Gastroesophageal sphincter (tissue), 4 donors: ENCODE results near the gene SMOC1. TPM values are rescaled to one million over a fixed set of nuclear protein-coding genes. Genes with fewer than 3 reads are reported as not detected.

Experiments used
- ATAC-seq: fragments of 150-250 bp; one replicate; pipeline ENCODE4 v1.9.1; 2016; ENCODE audit warnings: mild to moderate bottlenecking, moderate library complexity
- H3K27ac ChIP-seq, 4 donors: fragments of 200-600 bp; sonication (generic) in 3 of 4; 1 replicate in 3 of 4; 2 replicates in 1 of 4; pipeline ENCODE4 v1.5.1; 2016 to 2019
- H3K27me3 ChIP-seq: fragments of 200-600 bp; sonication (generic); one replicate; pipeline ENCODE4 v1.5.1; 2019
- H3K36me3 ChIP-seq, 2 donors: fragments of 200-600 bp; sonication (generic); one replicate each; pipeline ENCODE4 v1.5.1; 2019; ENCODE audit warnings: control low read depth in 1 of 2
- H3K4me1 ChIP-seq, 3 donors: fragments of 200-600 bp; sonication (generic); 1 replicate in 2 of 3; 2 replicates in 1 of 3; pipeline ENCODE4 v1.5.1; 2016 to 2019; ENCODE audit warnings: control low read depth in 2 of 3
- H3K4me3 ChIP-seq, 2 donors: fragments of 200-600 bp; sonication (generic); one replicate each; pipeline ENCODE4 v1.5.1; 2019; ENCODE audit warnings: mild to moderate bottlenecking in 1 of 2, moderate library complexity in 1 of 2
- H3K9me3 ChIP-seq, 3 donors: fragments of 200-600 bp; sonication (generic); one replicate each; pipeline ENCODE4 v1.5.1; 2017 to 2019; ENCODE audit warnings: control low read depth in 2 of 3
- EP300 ChIP-seq: sonication (generic); formaldehyde crosslinking; IDR thresholded peaks from one replicate; pipeline ENCODE4 v1.6.1; 2017; ENCODE audit warnings: antibody characterized with exemption, mild to moderate bottlenecking
- POLR2A ChIP-seq, 2 donors: fragments of 450-650 bp; IDR thresholded peaks; one replicate each; pipeline ENCODE4 v1.6.1; 2017; ENCODE audit warnings: antibody characterized with exemption in 2 of 2, mild to moderate bottlenecking in 2 of 2, moderate library complexity in 1 of 2
- POLR2AphosphoS5 ChIP-seq: sonication (generic); formaldehyde crosslinking; IDR thresholded peaks from one replicate; pipeline ENCODE4 v1.6.1; 2017; ENCODE audit warnings: antibody characterized with exemption
- WGBS, 2 donors: methylation state at CpG; one replicate each; pipeline ENCODE4 v1.1.5; 2018; ENCODE audit warnings: low coverage in 1 of 2; 5-methylcytosine and 5-hydroxymethylcytosine counted together
- total RNA-seq, 4 donors: library from RNA; depleted of rRNA; stranded (reverse); fragments of >200 nt; gene quantifications; one replicate each; pipeline ENCODE4 v1.1.0, GENCODE V29; 2016
- TF ChIP-seq, protein P1 (sequence below), 4 experiments: fragments of 200-600 bp in 2 of 4; fragments of 450-650 bp in 2 of 4; sonication (generic) in 1 of 4; IDR thresholded peaks; one replicate each; pipeline ENCODE4 v1.5.1; 2017 to 2019; ENCODE audit warnings: antibody characterized with exemption in 4 of 4, mild to moderate bottlenecking in 2 of 4, moderate library complexity in 2 of 4

The SMOC1 gene
- total RNA-seq, 4 donors from 2014 or later: 0.19 to 11.8 (median 0.31) TPM; not detected in 1

DNA sequence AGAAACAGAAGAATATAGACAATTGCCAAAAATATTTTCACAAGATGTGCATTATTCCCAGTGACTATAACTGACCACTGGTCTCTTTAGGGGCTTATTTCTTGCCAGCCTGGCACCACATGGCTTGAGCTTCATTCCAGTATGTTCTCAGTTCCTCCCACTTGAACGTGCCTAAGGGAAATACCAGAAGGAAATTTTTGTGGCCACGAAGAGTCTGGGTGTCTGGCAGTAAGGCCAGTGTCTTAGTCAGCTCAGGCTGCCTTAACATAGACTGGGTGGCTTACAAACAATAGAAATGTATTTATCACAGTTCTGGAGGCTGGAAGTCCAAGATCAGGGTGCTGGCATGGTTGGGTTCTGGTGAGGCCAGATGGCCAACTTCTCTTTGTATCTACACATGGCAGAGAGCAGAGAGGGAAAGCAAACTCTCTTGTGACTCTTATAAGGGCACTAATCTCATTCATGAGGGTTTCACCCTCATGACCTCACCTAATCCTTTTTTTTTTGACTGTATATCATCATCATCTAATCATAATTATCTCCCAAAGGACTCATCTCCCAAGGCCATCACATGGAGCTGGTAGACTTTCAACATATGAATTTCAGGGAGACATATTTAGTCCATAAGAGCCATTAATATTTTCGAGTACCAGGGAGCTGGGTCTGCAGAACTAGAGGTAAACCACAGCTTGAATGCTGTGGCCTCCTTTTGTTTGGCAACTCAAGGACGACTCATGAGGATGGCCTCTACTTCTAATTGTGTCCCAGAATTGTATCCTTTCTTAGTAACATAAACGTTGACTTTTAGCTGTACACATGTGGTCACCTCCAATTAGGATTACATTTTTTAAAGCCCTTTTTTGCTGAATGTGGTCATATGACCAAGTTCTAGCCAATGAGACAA lies 5.1 kb upstream of the SMOC1 start:
- Histone ChIP-seq H3K27ac (no peak overlapping the region), H3K9me3 (peaks cover 0 to 11% (median 0%) of the 10 kb centered on the region in 3 donors), H3K36me3 (no peaks in the 10 kb centered on the region), H3K4me3 (no peak overlapping the region), H3K4me1 (peaks cover 0 to 3% (median 0%) of the 10 kb centered on the region in 3 donors), H3K27me3 (peaks cover 20% of the 10 kb centered on the region)
- no peak for ATAC-seq
- TF ChIP-seq POLR2A (IDR thresholded peaks at IDR 0.05): no peak
- TF ChIP-seq EP300: no peak
- TF ChIP-seq, protein P1, sequence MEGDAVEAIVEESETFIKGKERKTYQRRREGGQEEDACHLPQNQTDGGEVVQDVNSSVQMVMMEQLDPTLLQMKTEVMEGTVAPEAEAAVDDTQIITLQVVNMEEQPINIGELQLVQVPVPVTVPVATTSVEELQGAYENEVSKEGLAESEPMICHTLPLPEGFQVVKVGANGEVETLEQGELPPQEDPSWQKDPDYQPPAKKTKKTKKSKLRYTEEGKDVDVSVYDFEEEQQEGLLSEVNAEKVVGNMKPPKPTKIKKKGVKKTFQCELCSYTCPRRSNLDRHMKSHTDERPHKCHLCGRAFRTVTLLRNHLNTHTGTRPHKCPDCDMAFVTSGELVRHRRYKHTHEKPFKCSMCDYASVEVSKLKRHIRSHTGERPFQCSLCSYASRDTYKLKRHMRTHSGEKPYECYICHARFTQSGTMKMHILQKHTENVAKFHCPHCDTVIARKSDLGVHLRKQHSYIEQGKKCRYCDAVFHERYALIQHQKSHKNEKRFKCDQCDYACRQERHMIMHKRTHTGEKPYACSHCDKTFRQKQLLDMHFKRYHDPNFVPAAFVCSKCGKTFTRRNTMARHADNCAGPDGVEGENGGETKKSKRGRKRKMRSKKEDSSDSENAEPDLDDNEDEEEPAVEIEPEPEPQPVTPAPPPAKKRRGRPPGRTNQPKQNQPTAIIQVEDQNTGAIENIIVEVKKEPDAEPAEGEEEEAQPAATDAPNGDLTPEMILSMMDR (IDR thresholded peaks at IDR 0.05): no peak
- TF ChIP-seq POLR2AphosphoS5: no peak
- 80 to 85% methylated on average over 3 to 5 of the region's 5 CpGs for WGBS, 2 donors

DNA sequence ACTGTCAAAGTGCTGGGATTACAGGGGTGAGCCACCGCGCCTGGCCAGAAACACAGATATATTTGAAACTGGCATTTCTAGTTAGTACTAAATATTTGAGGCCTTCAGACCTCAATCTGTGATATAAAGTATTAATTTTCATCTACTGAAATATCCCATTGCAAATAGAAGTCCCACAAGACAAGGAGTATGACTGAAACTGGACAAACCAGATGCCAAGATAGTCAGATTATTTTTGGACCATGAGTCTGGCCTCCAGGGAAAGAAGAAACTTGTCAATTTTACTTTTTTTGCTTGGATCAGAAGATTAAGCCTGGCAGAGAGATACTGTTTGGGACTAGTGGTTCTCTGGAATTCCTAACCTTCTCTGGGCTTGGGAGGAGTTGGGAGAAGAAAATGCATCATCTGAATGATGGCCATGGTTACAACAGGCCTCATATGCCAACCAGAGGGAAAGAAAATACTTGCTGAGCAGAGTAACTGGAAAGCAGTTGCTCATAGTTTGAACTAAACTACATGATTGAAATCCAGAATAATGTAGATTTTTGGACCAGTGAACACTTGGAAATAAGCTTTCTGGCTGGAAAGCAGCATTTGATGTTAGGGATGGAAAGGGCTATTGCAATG lies 2.9 kb upstream of the SMOC1 start:
- peaks cover 0 to 4% (median 0%) of the 10 kb centered on the region in 3 donors for H3K9me3 ChIP-seq
- TF ChIP-seq, protein P1 (IDR thresholded peaks at IDR 0.05): no peak
- no peak for TF ChIP-seq POLR2A (IDR thresholded peaks at IDR 0.05)
- no peak for TF ChIP-seq EP300
- TF ChIP-seq POLR2AphosphoS5: no peak
- peaks cover 42% of the 10 kb centered on the region for H3K27me3 ChIP-seq
- no peak overlapping the region for H3K27ac ChIP-seq
- no peak overlapping the region for H3K4me3 ChIP-seq
- WGBS, 2 donors: 50 to 100% methylated on average over 1 to 2 of the region's 2 CpGs
- peak; percentile 9 for ATAC-seq
- H3K4me1 ChIP-seq: peaks cover 0 to 14% (median 0%) of the 10 kb centered on the region in 3 donors
- no peaks in the 10 kb centered on the region for H3K36me3 ChIP-seq

DNA sequence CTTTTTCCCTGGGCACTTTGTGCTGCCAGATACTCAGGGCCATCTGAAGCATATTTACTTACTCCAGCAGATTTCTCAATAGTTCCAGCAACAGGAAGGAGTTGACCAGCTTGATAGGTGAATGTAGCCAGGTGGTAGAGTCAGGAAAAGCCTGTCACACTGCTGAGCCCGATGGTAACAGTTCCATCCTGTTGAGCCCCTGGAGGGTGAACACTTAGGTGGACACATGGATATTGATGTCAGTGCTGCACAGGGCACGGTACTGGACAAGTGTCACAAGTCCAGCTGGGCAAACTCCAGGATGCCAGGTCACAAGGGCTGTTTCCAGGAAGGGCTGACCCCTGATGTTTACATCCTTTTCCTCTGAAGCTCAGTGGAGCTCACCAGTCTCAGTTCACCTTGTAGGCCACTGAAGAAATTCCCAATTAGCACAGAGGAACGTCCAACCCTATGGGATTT lies 2.3 kb upstream of the SMOC1 start:
- peak; percentile 60 for ATAC-seq
- TF ChIP-seq POLR2A (IDR thresholded peaks at IDR 0.05) (no peak), EP300 (no peak), POLR2AphosphoS5 (no peak)
- TF ChIP-seq, protein P1 (IDR thresholded peaks at IDR 0.05): no peak
- Histone ChIP-seq H3K4me1 (peaks cover 0 to 14% (median 0%) of the 10 kb centered on the region in 3 donors), H3K36me3 (no peaks in the 10 kb centered on the region), H3K9me3 (peaks cover 0 to 4% (median 0%) of the 10 kb centered on the region in 3 donors), H3K27me3 (peaks cover 48% of the 10 kb centered on the region), H3K27ac (no peak overlapping the region), H3K4me3 (no peak overlapping the region)
- 13 to 36% methylated on average over 1 to 3 of the region's 3 CpGs for WGBS, 2 donors

DNA sequence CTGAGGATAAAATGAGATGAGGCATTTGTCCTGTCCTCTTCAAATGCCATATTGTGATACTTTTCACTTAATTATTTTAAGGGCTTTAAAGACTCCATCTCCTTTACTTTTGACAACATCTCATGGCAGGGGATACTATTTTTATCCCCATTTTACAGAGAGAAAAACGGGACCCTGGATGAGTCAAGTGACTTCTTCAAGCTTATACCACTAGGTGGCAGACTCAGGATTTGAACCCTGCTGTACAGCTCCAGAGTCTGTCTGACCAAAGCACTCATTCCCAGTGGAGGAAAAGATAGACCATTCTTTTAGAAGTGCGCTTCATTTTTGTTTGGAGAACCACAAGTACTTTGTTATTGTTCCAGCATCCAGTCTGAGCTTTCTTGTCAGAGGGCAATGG lies 1.7 kb upstream of the SMOC1 start:
- H3K27me3 ChIP-seq: peaks cover 54% of the 10 kb centered on the region
- 25 to 35% methylated on average over 2 of the region's 2 CpGs for WGBS, 2 donors
- H3K36me3 ChIP-seq: no peaks in the 10 kb centered on the region
- TF ChIP-seq, protein P1 (IDR thresholded peaks at IDR 0.05): peak in 1 of 4 experiments; percentile 30
- TF ChIP-seq POLR2AphosphoS5: no peak
- no peak for TF ChIP-seq EP300
- TF ChIP-seq POLR2A (IDR thresholded peaks at IDR 0.05): no peak
- peaks cover 0 to 14% (median 0%) of the 10 kb centered on the region in 3 donors for H3K4me1 ChIP-seq
- peaks cover 0 to 4% (median 0%) of the 10 kb centered on the region in 3 donors for H3K9me3 ChIP-seq
- no peak overlapping the region for H3K27ac ChIP-seq
- H3K4me3 ChIP-seq: no peak overlapping the region
- no peak for ATAC-seq
